Loucy (cell line): ENCODE measurements around the gene CACNA1I.

Experiments used
- H2AFZ ChIP-seq: fragments of 200-600 bp; sonication (generic); 2 replicates; pipeline ENCODE4 v1.6.0; 2016; ENCODE audit warnings: antibody characterized with exemption, mild to moderate bottlenecking, low read length, moderate library complexity
- H3F3A ChIP-seq: fragments of 200-600 bp; 2 replicates; pipeline ENCODE4 v1.6.0; 2016; ENCODE audit warnings: antibody characterized with exemption, low read depth, mild to moderate bottlenecking
- H3K27me3 ChIP-seq: fragments of 200-600 bp; sonication (generic); 2 replicates; pipeline ENCODE4 v1.6.1; 2014; ENCODE audit warnings: low read length, mild to moderate bottlenecking; ENCODE audit not compliant: insufficient read depth, poor library complexity, severe bottlenecking
- H3K36me3 ChIP-seq: fragments of 200-600 bp; sonication (generic); 2 replicates; pipeline ENCODE4 v1.6.1; 2016; ENCODE audit warnings: low read length; ENCODE audit not compliant: insufficient read depth
- H3K4me1 ChIP-seq: fragments of 200-600 bp; sonication (generic); 2 replicates; pipeline ENCODE4 v1.5.1; 2014; ENCODE audit warnings: low read length, mild to moderate bottlenecking; ENCODE audit not compliant: insufficient read depth, poor library complexity, severe bottlenecking
- H3K4me2 ChIP-seq: fragments of 200-600 bp; sonication (generic); 2 replicates; pipeline ENCODE4 v1.6.0; 2014; ENCODE audit warnings: antibody characterized with exemption, low read length, low read depth, mild to moderate bottlenecking; ENCODE audit not compliant: poor library complexity, severe bottlenecking
- H3K4me3 ChIP-seq: fragments of 200-600 bp; sonication (generic); 2 replicates; pipeline ENCODE4 v1.5.1; 2014; ENCODE audit warnings: low read length, mild to moderate bottlenecking, mixed read lengths; ENCODE audit not compliant: poor library complexity, severe bottlenecking
- H3K79me2 ChIP-seq: fragments of 200-600 bp; sonication (generic); 2 replicates; pipeline ENCODE4 v1.6.1; 2014; ENCODE audit warnings: low read length; ENCODE audit not compliant: insufficient read depth
- H3K9ac ChIP-seq: fragments of 200-600 bp; sonication (generic); 2 replicates; pipeline ENCODE4 v1.6.0; 2014; ENCODE audit warnings: mild to moderate bottlenecking, low read depth, low read length, moderate library complexity; ENCODE audit not compliant: poor library complexity, severe bottlenecking
- H3K9me2 ChIP-seq: fragments of 200-600 bp; sonication (generic); replicated peaks from 2 replicates; pipeline ENCODE4 v1.6.1; 2016; ENCODE audit warnings: low read depth, low read length, mixed read lengths
- H3K9me3 ChIP-seq: fragments of 200-600 bp; sonication (generic); 2 replicates; pipeline ENCODE4 v1.6.1; 2014; ENCODE audit warnings: mild to moderate bottlenecking, antibody characterized with exemption, low read length, low read depth; ENCODE audit not compliant: insufficient read depth
- H4K20me1 ChIP-seq: fragments of 200-600 bp; sonication (generic); 2 replicates; pipeline ENCODE4 v1.6.0; 2014; ENCODE audit warnings: antibody characterized with exemption, low read length, mild to moderate bottlenecking; ENCODE audit not compliant: insufficient read depth, poor library complexity, severe bottlenecking
- CTCF ChIP-seq: fragments of 200-600 bp; sonication (generic); conservative IDR thresholded peaks from 2 replicates; pipeline ENCODE4 v1.5.1; 2014; ENCODE audit warnings: mild to moderate bottlenecking, antibody characterized with exemption, low read length
- EZH2phosphoT487 ChIP-seq: fragments of 200-600 bp; IDR thresholded peaks from 2 replicates; pipeline ENCODE4 v1.6.1; 2018; ENCODE audit warnings: antibody characterized with exemption, mild to moderate bottlenecking, moderate library complexity, borderline replicate concordance

Gene CACNA1I

GRCh38 chr22:39553429-39553828, 17.1 kb upstream of the CACNA1I start:
- Histone ChIP-seq H3K79me2 (no peaks in the 10 kb centered on the region), H3F3A (no peaks in the 10 kb centered on the region), H3K4me1 (no peaks in the 10 kb centered on the region), H3K27me3 (peaks cover under 1% of the 10 kb centered on the region), H4K20me1 (no peaks in the 10 kb centered on the region), H3K4me2 (no peak overlapping the region), H3K9me2 (no peaks in the 10 kb centered on the region), H3K4me3 (no peak overlapping the region), H2AFZ (no peak overlapping the region), H3K9me3 (no peaks in the 10 kb centered on the region), H3K9ac (no peak overlapping the region), H3K36me3 (no peaks in the 10 kb centered on the region)
- TF ChIP-seq CTCF (no peak), EZH2phosphoT487 (no peak)

- Histone ChIP-seq H3K27me3 (no peaks in the 10 kb centered on the region), H3K9me2 (no peaks in the 10 kb centered on the region), H4K20me1 (no peaks in the 10 kb centered on the region), H3K4me1 (no peaks in the 10 kb centered on the region), H3K9me3 (no peaks in the 10 kb centered on the region), H3K4me2 (no peak overlapping the region), H3F3A (no peaks in the 10 kb centered on the region), H2AFZ (no peak overlapping the region), H3K4me3 (no peak overlapping the region), H3K9ac (no peak overlapping the region), H3K79me2 (no peaks in the 10 kb centered on the region), H3K36me3 (no peaks in the 10 kb centered on the region)
- TF ChIP-seq EZH2phosphoT487: no peak
These were observed 16.4 kb upstream of the CACNA1I start for GRCh38 chr22:39554151-39554550.

- no peaks in the 10 kb centered on the region for H3K9me3 ChIP-seq
- H3K9me2 ChIP-seq: no peaks in the 10 kb centered on the region
- H3F3A ChIP-seq: no peaks in the 10 kb centered on the region
- no peaks in the 10 kb centered on the region for H4K20me1 ChIP-seq
- H3K36me3 ChIP-seq: no peaks in the 10 kb centered on the region
- no peak overlapping the region for H2AFZ ChIP-seq
- no peak overlapping the region for H3K9ac ChIP-seq
- no peaks in the 10 kb centered on the region for H3K27me3 ChIP-seq
- no peaks in the 10 kb centered on the region for H3K4me1 ChIP-seq
- TF ChIP-seq EZH2phosphoT487 (no peak), CTCF (no peak)
- H3K4me3 ChIP-seq: no peak overlapping the region
- no peaks in the 10 kb centered on the region for H3K79me2 ChIP-seq
- H3K4me2 ChIP-seq: no peak overlapping the region
These were observed 13.3 kb upstream of the CACNA1I start for GRCh38 chr22:39556970-39557841.

- Histone ChIP-seq H3F3A (no peaks in the 10 kb centered on the region), H3K4me2 (no peak overlapping the region), H3K9ac (no peak overlapping the region), H3K4me3 (no peak overlapping the region), H2AFZ (no peak overlapping the region), H3K79me2 (no peaks in the 10 kb centered on the region), H3K27me3 (no peaks in the 10 kb centered on the region), H3K9me3 (no peaks in the 10 kb centered on the region), H3K4me1 (no peaks in the 10 kb centered on the region), H3K9me2 (no peaks in the 10 kb centered on the region), H3K36me3 (no peaks in the 10 kb centered on the region), H4K20me1 (no peaks in the 10 kb centered on the region)
- no peak for TF ChIP-seq EZH2phosphoT487
- TF ChIP-seq CTCF: no peak
These were observed 12.3 kb upstream of the CACNA1I start for GRCh38 chr22:39558254-39558727.
